DND-41 (cell line): ENCODE measurements around the gene ENPP6.

Experiments
- EZH2 ChIP-seq: IDR thresholded peaks from 3 replicates; pipeline ENCODE4 v1.6.1; 2012; ENCODE audit warnings: borderline replicate concordance, low read depth, mild to moderate bottlenecking, moderate library complexity, low read length, inconsistent platforms; ENCODE audit not compliant: severe bottlenecking
- TF ChIP-seq, protein P1 (sequence below): IDR thresholded peaks from 2 replicates; pipeline ENCODE4 v1.5.1; 2012; ENCODE audit warnings: borderline replicate concordance, low read length, moderate library complexity, mild to moderate bottlenecking; ENCODE audit not compliant: poor library complexity, severe bottlenecking; ENCODE audit errors: extremely low read depth

GRCh38 chr4:184168406-184169019, 49.2 kb downstream of the ENPP6 start:
- no peak for TF ChIP-seq EZH2
- TF ChIP-seq, protein P1, sequence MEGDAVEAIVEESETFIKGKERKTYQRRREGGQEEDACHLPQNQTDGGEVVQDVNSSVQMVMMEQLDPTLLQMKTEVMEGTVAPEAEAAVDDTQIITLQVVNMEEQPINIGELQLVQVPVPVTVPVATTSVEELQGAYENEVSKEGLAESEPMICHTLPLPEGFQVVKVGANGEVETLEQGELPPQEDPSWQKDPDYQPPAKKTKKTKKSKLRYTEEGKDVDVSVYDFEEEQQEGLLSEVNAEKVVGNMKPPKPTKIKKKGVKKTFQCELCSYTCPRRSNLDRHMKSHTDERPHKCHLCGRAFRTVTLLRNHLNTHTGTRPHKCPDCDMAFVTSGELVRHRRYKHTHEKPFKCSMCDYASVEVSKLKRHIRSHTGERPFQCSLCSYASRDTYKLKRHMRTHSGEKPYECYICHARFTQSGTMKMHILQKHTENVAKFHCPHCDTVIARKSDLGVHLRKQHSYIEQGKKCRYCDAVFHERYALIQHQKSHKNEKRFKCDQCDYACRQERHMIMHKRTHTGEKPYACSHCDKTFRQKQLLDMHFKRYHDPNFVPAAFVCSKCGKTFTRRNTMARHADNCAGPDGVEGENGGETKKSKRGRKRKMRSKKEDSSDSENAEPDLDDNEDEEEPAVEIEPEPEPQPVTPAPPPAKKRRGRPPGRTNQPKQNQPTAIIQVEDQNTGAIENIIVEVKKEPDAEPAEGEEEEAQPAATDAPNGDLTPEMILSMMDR = peak; percentile 64
